IPS-18a (cell line): ENCODE data around the gene ZNF592.
"Not testable (repeated sequence)": the region's sequence is repeated elsewhere in the genome, so short reads cannot be mapped to it uniquely, and the experiment has no call there.

Experiments used
- H3K27ac ChIP-seq: one replicate; pipeline ENCODE4 v1.5.1; 2013; ENCODE audit warnings: low read length
- H3K27me3 ChIP-seq: one replicate; pipeline ENCODE4 v1.6.1; 2013; ENCODE audit warnings: mild to moderate bottlenecking, low read length; ENCODE audit not compliant: control insufficient read depth, insufficient read depth
- H3K36me3 ChIP-seq: one replicate; pipeline ENCODE4 v1.6.1; 2013; ENCODE audit warnings: low read depth, low read length; ENCODE audit not compliant: control insufficient read depth
- H3K4me1 ChIP-seq: one replicate; pipeline ENCODE4 v1.6.1; 2013; ENCODE audit warnings: low read depth, low read length; ENCODE audit not compliant: control insufficient read depth
- H3K4me3 ChIP-seq: one replicate; pipeline ENCODE4 v1.5.1; 2013; ENCODE audit warnings: low read length
- H3K9ac ChIP-seq: one replicate; pipeline ENCODE4 v1.6.1; 2013; ENCODE audit warnings: mild to moderate bottlenecking, low read length, moderate library complexity
- H3K9me3 ChIP-seq: one replicate; pipeline ENCODE4 v1.6.1; 2013; ENCODE audit warnings: low read depth, low read length; ENCODE audit not compliant: control insufficient read depth

The ZNF592 gene

DNA sequence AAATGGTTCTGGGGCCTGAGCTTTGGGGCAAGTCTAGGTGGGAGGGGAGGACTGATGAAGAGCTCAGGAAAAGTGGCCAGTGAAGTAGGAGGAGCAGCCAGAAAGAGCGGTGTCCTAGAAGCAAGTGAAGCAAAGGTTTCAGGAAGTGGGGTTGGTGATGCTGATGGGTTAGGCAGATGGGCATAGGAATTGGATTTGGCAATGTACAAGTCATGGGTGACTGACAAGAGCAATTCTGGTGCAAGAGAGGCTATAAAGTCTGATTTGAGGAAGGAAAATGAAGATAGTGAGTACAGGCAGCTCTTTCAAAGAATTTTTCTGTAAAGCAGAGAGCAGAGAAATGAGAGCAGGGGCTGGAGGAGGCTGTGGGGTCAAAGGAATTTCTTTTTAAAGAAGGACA lies 88.5 kb downstream of the ZNF592 start:
- H3K27me3 ChIP-seq = no peaks in the 10 kb centered on the region
- H3K9me3 ChIP-seq = no peaks in the 10 kb centered on the region
- no peaks in the 10 kb centered on the region for H3K4me1 ChIP-seq
- no peak overlapping the region for H3K4me3 ChIP-seq
- no peaks in the 10 kb centered on the region for H3K36me3 ChIP-seq
- no peak overlapping the region for H3K9ac ChIP-seq
- no peak overlapping the region for H3K27ac ChIP-seq

DNA sequence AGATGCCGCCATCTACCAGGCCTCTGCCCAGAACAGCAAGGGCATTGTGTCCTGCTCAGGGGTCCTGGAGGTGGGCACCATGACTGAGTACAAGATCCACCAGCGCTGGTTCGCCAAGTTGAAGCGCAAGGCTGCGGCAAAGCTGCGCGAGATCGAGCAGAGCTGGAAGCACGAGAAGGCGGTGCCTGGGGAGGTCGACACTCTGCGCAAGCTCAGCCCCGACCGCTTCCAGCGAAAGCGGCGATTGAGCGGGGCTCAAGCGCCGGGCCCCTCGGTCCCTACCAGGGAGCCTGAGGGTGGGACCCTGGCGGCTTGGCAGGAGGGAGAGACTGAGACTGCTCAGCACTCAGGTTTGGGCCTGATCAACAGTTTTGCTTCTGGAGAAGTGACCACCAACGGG lies 91.3 kb downstream of the ZNF592 start:
- Histone ChIP-seq H3K27ac (no peak overlapping the region), H3K9me3 (no peaks in the 10 kb centered on the region), H3K4me1 (no peaks in the 10 kb centered on the region), H3K36me3 (no peaks in the 10 kb centered on the region), H3K27me3 (no peaks in the 10 kb centered on the region), H3K4me3 (no peak overlapping the region), H3K9ac (no peak overlapping the region)

DNA sequence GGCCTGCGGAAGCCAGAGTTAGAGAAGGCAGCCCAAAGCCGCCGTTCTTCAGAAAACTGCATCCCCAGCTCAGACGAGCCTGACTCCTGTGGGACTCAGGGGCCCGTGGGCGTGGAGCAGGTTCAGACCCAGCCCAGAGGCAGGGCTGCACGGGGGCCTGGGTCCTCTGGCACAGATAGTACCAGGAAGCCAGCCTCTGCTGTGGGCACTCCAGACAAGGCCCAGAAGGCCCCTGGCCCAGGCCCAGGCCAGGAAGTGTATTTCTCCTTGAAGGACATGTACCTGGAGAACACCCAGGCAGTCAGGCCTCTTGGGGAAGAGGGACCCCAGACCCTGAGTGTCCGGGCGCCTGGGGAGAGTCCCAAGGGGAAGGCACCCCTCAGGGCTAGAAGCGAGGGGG lies 91.9 kb downstream of the ZNF592 start:
- no peaks in the 10 kb centered on the region for H3K36me3 ChIP-seq
- H3K9me3 ChIP-seq = no peaks in the 10 kb centered on the region
- H3K27me3 ChIP-seq = no peaks in the 10 kb centered on the region
- H3K9ac ChIP-seq = no peak overlapping the region
- H3K27ac ChIP-seq = no peak overlapping the region
- no peak overlapping the region for H3K4me3 ChIP-seq
- no peaks in the 10 kb centered on the region for H3K4me1 ChIP-seq

DNA sequence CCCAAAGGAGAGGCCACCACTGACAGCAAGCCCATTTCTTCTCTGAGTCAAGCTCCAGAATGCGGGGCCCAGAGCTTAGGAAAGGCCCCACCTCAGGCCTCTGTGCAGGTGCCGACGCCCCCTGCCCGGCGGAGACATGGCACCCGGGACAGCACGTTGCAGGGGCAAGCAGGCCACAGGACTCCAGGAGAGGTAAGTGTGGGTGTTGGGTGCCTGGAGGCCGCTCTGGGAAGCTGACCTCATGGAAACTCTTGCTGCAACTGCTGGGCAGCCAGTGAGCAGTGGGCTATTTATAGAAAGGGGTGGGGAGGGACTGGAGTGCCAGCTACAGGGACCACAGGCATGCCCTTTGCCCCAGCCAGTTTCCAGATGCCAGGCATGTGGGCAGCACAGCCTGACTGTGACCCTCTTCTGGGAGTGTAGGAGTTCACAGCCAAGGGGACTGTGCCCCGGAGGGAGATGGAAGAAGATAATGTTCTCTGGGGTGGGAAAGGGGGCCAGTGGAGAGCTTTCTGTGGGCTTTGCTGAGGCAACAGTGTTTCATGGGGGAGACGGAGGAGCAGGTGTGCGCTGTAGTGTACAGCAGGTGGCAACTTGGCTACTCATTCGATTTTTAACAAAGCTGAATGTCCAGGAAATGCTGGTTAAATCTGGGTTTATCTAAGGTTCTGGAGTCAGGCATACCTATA lies 92.5 kb downstream of the ZNF592 start:
- no peak overlapping the region for H3K9ac ChIP-seq
- H3K36me3 ChIP-seq = no peaks in the 10 kb centered on the region
- no peaks in the 10 kb centered on the region for H3K4me1 ChIP-seq
- no peak overlapping the region for H3K27ac ChIP-seq
- no peak overlapping the region for H3K4me3 ChIP-seq
- H3K27me3 ChIP-seq = no peaks in the 10 kb centered on the region
- no peaks in the 10 kb centered on the region for H3K9me3 ChIP-seq

DNA sequence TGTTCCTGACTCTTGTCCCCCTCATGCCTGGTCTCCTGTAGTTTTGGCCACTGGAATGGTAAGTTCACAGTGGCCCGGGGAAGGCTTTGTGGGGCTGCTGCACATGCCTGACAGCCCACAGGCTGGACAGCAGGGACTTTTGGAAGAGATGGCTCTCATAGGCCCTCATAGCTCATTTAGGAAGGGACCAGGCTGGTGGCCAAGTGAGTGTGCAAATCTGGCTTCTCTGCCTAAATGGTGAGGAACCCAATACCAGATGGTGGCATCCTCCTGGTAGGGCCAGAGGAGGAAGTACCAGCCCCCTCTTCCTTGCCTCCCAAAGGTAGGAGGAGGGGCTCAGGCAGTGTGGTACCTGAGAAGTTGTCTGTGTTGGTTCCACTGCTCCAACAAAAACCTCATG lies 94.4 kb downstream of the ZNF592 start:
- H3K9me3 ChIP-seq = no peaks in the 10 kb centered on the region
- H3K27me3 ChIP-seq = no peaks in the 10 kb centered on the region
- no peak overlapping the region for H3K4me3 ChIP-seq
- H3K9ac ChIP-seq = no peak overlapping the region
- H3K4me1 ChIP-seq = no peaks in the 10 kb centered on the region
- H3K36me3 ChIP-seq = no peaks in the 10 kb centered on the region
- H3K27ac ChIP-seq = no peak overlapping the region

DNA sequence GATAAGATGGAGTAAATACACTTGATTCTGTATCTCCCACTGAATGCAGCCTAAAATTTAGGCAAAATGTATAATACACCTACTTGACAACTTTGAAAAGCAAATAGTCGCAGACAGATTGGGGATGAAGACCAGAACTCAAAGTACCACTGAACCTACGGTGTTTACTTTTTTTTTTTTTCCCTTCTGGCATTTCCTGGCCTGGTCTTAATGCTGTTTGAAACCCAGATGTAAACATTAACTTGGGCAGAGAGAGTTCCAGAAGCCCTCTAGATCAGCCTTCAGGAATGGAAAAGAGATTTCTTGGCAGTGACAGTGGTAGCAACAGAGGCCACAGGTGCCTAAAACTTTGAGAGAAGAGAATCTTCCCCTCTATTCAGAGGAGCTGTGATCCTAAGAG lies 96.6 kb downstream of the ZNF592 start:
- Histone ChIP-seq H3K4me3 (no peak overlapping the region), H3K27ac (no peak overlapping the region), H3K27me3 (no peaks in the 10 kb centered on the region), H3K36me3 (no peaks in the 10 kb centered on the region), H3K9ac (no peak overlapping the region), H3K9me3 (no peaks in the 10 kb centered on the region), H3K4me1 (no peaks in the 10 kb centered on the region)

DNA sequence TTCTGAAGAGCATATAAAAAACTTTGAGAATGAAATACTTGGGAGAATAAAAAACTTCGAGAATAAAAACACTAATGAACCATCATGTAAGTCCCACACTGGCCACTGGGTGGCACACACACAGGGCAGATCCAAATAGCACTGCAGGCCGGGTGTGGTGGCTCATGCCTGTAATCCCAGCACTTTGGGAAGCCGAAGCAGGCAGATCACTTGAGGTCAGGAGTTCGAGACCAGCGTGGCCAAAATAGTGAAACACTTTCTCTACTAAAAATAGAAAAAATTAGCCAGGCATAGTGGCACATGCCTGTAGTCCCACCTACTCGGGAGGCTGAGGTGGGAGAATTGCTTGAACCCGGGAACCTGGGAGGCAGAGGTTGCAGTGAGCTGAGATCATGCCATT lies 97.2 kb downstream of the ZNF592 start:
- H3K27ac ChIP-seq, H3K4me1 ChIP-seq: not testable (repeated sequence)

DNA sequence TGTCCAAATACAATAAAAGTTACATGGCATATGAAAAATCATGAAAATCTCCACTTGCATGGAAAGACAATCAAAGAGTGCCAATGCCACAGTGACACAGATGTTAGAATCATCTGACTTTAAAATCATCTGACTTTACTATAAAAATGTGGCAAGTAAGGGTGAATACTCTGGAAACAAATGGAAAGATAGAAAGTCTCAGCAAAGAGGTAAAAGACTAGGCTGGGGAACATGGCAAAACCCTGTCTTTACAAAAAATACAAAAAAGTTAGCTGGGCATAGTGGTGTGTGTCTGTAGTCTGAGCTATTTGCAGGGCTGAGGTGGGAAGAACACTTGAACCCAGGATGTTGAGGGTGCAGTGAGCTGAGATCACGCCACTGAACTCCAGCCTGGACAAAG lies 97.9 kb downstream of the ZNF592 start:
- no peaks in the 10 kb centered on the region for H3K4me1 ChIP-seq
- H3K27ac ChIP-seq = no peak overlapping the region
- H3K4me3 ChIP-seq = no peak overlapping the region
- no peaks in the 10 kb centered on the region for H3K27me3 ChIP-seq
- no peak overlapping the region for H3K9ac ChIP-seq
- no peaks in the 10 kb centered on the region for H3K36me3 ChIP-seq
- no peaks in the 10 kb centered on the region for H3K9me3 ChIP-seq

More for the DNA sequence above, 97.2 kb downstream of the ZNF592 start:
- H3K27me3 ChIP-seq, H3K36me3 ChIP-seq, H3K4me3 ChIP-seq, H3K9me3 ChIP-seq, H3K9ac ChIP-seq: not testable (repeated sequence)

DNA sequence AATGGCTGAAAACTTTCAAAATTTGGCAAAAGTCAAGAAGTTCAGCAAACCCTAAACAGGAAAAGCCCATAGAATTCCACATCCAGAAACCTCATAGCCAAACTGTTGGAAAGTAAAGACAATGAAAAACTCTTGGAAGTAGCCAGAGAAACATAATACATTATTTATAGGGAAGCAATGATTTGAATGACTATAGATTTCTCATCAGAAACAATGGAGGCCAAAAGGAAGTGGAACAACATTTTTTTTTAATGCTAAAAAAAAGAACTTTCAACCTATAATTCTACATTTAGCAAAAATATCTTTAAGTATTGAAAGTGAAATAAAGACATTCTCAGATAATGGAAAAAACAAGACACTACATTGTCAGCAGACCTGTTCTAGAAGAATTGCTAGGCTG lies 99.0 kb downstream of the ZNF592 start:
- no peaks in the 10 kb centered on the region for H3K27me3 ChIP-seq
- H3K9ac ChIP-seq = no peak overlapping the region
- H3K9me3 ChIP-seq = no peaks in the 10 kb centered on the region
- H3K4me1 ChIP-seq = no peaks in the 10 kb centered on the region
- no peak overlapping the region for H3K27ac ChIP-seq
- no peak overlapping the region for H3K4me3 ChIP-seq
- no peaks in the 10 kb centered on the region for H3K36me3 ChIP-seq

DNA sequence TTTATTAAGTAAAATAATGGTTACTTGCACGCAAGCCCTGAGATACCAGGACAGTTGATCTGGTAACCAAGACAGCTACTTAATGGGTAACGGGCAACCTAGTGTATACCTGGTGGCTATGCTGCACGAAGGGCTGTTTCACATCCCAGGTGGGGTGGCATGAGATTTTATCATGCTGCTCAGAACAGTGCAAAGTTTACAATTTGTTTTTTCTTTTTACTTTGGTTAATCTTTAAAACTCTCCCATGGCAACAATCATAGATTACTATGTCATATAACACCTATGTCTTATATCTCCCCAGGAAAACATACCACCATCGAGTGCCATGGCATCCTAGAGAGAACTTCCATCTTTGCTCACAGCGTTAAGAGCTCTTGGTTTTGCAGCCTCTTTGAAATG lies 103.8 kb downstream of the ZNF592 start:
- no peak overlapping the region for H3K27ac ChIP-seq

DNA sequence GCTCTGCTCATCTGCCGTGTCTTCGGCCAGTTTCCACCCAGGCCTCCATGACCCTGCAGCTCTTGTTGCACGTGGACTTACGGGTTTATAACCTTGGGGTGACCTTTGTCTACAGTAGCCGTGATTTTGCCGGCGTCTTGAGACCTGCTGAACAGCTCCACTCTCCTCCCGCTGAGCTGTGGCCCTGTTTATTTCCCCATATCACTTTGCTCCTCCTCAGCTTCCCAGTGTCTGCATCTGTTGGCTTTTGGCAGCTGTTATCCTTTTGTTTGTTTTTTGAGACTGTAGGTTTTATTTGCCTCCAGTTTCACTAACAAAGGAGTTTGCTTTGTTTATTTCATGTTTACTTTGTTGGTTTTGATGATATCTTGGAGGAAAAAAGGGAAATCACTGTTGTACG lies 106.7 kb downstream of the ZNF592 start:
- Histone ChIP-seq H3K4me3 (no peak overlapping the region), H3K4me1 (no peaks in the 10 kb centered on the region), H3K36me3 (no peaks in the 10 kb centered on the region), H3K9ac (no peak overlapping the region), H3K9me3 (no peaks in the 10 kb centered on the region), H3K27me3 (no peaks in the 10 kb centered on the region), H3K27ac (no peak overlapping the region)

More for the DNA sequence above, 103.8 kb downstream of the ZNF592 start:
- Histone ChIP-seq H3K9me3 (no peaks in the 10 kb centered on the region), H3K4me1 (no peaks in the 10 kb centered on the region), H3K4me3 (no peak overlapping the region), H3K9ac (no peak overlapping the region), H3K27me3 (no peaks in the 10 kb centered on the region), H3K36me3 (no peaks in the 10 kb centered on the region)

DNA sequence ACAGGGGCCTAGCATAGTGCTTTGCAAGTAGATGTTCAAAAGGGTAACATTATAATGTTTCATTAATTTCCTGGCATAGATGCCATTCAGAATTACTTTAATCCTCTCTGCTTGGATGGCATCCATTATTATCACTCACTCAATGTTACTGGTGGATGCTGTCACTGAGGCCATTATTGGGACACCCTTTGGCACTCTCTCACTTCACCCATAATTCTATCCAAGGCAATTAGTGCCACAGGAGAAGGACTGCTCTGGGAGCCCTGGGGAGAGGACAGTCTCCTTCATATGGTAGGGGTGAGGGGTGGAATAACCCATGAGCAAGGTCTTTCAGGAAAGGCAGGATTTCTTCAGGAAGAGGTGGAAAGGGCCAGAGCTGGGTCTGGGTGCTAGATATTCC lies 107.4 kb downstream of the ZNF592 start:
- H3K27me3 ChIP-seq = no peaks in the 10 kb centered on the region
- no peaks in the 10 kb centered on the region for H3K36me3 ChIP-seq
- H3K9me3 ChIP-seq = no peaks in the 10 kb centered on the region

More for the DNA sequence above, 107.4 kb downstream of the ZNF592 start:
- Histone ChIP-seq H3K9ac (no peak overlapping the region), H3K4me1 (no peaks in the 10 kb centered on the region), H3K27ac (no peak overlapping the region), H3K4me3 (no peak overlapping the region)
